ENCODE results near the gene FGF8.

- TF ChIP-seq, protein P1, sequence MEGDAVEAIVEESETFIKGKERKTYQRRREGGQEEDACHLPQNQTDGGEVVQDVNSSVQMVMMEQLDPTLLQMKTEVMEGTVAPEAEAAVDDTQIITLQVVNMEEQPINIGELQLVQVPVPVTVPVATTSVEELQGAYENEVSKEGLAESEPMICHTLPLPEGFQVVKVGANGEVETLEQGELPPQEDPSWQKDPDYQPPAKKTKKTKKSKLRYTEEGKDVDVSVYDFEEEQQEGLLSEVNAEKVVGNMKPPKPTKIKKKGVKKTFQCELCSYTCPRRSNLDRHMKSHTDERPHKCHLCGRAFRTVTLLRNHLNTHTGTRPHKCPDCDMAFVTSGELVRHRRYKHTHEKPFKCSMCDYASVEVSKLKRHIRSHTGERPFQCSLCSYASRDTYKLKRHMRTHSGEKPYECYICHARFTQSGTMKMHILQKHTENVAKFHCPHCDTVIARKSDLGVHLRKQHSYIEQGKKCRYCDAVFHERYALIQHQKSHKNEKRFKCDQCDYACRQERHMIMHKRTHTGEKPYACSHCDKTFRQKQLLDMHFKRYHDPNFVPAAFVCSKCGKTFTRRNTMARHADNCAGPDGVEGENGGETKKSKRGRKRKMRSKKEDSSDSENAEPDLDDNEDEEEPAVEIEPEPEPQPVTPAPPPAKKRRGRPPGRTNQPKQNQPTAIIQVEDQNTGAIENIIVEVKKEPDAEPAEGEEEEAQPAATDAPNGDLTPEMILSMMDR (IDR thresholded peaks at IDR 0.05; ENCODE audit: low read depth, low read length, poor library complexity, severe bottlenecking), result no peak
- TF ChIP-seq EZH2phosphoT487 (IDR thresholded peaks at IDR 0.05; ENCODE audit: borderline replicate concordance, low read length), result no peak
Measured at GRCh38 chr10:101803511-101803910, 27.6 kb upstream of the FGF8 start.
